DND-41 (cell line): ENCODE data around the gene SLBP.

ENCODE experiments used
- EZH2 ChIP-seq: IDR thresholded peaks from 3 replicates; pipeline ENCODE4 v1.6.1; 2012; ENCODE audit warnings: borderline replicate concordance, low read depth, mild to moderate bottlenecking, moderate library complexity, low read length, inconsistent platforms; ENCODE audit not compliant: severe bottlenecking
- TF ChIP-seq, protein P1 (sequence below): IDR thresholded peaks from 2 replicates; pipeline ENCODE4 v1.5.1; 2012; ENCODE audit warnings: borderline replicate concordance, low read length, moderate library complexity, mild to moderate bottlenecking; ENCODE audit not compliant: poor library complexity, severe bottlenecking; ENCODE audit errors: extremely low read depth

DNA sequence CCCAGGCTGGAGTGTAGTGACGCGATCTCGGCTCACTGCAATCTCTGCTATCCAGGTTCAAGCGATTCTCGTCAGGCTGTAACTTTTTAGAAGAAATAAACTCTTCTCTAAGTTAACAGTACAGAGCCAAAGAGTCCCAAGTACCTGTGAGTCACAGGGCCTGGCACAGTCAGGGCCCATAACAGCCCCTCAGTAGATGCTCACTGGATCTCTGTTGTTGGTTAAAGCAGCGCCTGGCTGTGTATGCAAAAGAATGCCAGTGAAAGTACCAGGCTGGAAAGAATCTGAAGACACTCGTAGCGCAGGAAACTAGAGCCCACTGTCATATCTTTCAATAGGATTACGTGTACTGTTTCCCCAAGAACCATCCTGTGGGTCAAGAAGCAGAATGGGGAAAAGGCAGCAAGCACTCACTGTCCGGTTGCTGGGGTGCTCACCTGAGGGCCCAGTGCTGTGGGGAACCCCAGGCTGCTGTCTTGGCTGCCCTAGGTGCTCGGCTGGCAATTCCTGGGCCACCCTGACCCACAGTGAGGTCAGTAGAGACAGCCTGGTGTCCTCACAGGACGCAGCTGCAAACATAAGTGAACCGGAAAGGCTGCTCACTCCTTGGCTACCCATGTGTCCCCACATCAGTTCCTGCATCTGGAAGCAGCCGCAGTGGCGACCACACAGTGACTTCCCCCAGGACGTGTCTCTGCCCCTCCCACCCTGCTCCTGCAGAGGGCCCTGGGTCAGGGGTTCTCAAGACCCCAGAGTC lies 3.1 kb upstream of the SLBP start:
- TF ChIP-seq, protein P1, sequence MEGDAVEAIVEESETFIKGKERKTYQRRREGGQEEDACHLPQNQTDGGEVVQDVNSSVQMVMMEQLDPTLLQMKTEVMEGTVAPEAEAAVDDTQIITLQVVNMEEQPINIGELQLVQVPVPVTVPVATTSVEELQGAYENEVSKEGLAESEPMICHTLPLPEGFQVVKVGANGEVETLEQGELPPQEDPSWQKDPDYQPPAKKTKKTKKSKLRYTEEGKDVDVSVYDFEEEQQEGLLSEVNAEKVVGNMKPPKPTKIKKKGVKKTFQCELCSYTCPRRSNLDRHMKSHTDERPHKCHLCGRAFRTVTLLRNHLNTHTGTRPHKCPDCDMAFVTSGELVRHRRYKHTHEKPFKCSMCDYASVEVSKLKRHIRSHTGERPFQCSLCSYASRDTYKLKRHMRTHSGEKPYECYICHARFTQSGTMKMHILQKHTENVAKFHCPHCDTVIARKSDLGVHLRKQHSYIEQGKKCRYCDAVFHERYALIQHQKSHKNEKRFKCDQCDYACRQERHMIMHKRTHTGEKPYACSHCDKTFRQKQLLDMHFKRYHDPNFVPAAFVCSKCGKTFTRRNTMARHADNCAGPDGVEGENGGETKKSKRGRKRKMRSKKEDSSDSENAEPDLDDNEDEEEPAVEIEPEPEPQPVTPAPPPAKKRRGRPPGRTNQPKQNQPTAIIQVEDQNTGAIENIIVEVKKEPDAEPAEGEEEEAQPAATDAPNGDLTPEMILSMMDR, result no peak
- no peak for TF ChIP-seq EZH2
